ENCODE measurements around the gene KIR2DL1.
"Not testable (repeated sequence)": the region's sequence is repeated elsewhere in the genome, so short reads cannot be mapped to it uniquely, and the experiment has no call there.

Gene KIR2DL1

DNA sequence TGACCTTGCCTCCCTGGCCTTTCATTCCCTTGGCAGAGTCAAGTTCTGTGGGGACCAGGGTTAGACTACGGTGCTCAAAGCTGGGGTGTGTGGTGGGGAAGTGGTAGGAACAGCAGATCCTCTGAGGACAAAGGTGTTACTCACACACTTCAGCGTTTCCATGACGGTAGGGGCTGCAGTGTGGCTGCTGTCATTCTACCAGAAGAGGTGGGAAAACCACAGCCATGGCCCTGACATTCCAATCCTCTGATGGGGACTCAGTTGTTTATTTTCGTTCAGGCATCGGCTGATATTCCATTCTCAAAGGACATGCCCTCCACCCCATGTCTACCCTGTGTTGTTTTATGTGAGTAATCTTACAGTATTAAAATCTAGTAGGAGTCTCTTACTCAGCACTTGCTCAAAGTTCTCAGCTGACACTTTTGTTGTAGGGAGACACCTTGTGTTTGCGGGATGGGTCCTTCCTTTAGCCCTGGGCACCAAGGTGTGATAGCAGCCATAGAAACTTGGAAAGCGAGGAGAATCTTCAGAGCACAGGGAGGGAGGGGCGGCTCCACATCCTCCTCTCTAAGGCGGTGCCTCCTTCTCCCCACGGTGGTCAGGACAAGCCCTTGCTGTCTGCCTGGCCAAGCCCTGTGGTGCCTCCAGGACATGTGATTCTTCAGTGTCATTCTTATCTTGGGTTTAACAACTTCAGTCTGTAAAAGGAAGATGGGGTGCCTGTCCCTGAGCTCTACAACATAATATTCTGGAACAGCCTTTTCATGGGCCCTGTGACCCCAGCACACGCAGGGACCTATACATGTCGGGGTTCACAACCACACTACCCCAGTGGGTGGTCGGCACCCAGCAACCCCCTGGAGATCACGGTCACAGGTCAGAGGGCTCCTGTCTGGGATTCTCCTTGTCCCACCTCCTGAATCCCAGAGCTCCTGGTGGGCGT is 1.7 kb downstream of the KIR2DL1 start:
- DNase-seq (ENCODE audit: low read depth in 2 of 2) = not testable (repeated sequence)

DNA sequence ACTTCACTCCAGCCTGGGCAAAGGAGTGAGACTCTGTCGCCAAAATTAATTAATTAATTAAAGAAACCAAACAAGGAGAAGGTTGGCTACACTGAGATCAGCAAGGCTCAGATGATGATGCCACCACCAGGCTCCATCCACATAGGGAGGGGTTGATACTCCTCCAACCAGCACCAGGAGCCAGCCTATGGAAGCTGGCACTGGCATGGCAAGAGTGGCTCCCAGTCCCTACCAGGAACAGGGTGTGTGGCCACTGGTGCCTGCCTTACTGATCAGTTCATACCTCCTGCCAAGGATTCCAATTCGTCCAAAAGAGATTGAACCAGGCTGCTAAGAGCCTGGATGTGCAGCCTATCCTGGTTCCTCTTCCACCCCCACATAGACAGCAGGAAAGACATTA is 3.1 kb downstream of the KIR2DL1 start:
- not testable (repeated sequence) for DNase-seq (ENCODE audit: low read depth in 2 of 2)

DNA sequence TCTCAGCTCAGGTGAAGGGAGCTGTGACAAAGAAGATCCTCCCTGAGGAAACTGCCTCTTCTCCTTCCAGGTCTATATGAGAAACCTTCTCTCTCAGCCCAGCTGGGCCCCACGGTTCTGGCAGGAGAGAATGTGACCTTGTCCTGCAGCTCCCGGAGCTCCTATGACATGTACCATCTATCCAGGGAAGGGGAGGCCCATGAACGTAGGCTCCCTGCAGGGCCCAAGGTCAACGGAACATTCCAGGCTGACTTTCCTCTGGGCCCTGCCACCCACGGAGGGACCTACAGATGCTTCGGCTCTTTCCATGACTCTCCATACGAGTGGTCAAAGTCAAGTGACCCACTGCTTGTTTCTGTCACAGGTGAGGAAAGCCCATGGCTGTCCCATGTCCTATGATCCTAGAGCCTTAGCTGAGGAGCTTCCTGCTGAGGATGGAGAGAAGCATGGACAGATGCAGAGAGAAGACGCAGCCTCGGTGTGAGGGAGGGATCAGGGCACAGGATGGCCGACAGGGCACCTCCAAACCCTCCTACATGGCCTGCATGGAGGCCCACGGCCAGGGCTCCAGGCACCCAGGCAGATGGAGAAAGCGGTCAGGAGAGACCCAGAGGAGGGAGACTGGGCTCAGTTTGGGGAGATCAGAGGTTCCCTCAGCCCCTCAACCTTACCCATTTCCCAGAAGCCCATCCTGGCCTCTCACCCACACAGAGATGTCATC is 5.7 kb downstream of the KIR2DL1 start:
- not testable (repeated sequence) for DNase-seq (ENCODE audit: low read depth in 2 of 2)

DNA sequence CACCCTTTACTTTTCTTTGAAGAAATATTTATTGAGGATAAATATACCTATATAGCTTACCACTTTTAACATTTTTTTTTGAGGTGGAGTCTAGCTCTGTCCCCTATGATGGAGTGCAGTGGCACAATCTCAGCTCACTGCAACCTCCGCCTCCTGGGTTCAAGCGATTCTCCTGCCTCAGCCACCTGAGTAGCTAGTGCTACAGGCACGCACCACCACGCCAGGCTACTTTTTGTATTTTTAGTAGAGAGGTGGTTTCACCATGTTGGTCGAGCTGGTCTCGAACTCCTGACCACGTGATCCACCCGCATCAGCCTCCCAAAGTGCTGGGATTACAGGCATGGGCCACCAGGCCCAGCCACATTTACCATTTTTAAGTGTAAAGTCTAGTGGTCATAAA is 6.2 kb downstream of the KIR2DL1 start:
- DNase-seq (ENCODE audit: low read depth in 2 of 2) = not testable (repeated sequence)

DNA sequence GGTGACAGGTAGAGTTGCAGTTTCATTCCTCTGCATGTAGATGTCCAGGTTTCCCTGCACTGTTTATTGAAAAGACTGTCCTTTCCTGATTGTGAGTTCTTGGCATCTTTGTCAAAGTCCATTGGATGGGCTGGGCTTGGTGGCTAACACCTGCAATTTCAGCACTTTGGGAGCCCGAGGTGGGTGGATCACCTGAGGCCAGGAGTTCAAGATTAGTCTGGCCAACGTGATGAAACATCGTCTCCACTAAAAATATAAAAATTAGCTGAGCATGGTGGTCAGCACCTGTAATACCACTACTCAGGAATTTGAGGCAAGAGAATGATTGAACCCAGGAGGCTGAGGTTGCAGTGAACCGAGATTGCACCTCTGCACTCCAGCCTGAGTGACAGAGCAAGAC is 8.3 kb downstream of the KIR2DL1 start:
- DNase-seq (ENCODE audit: low read depth in 2 of 2) = not testable (repeated sequence)

DNA sequence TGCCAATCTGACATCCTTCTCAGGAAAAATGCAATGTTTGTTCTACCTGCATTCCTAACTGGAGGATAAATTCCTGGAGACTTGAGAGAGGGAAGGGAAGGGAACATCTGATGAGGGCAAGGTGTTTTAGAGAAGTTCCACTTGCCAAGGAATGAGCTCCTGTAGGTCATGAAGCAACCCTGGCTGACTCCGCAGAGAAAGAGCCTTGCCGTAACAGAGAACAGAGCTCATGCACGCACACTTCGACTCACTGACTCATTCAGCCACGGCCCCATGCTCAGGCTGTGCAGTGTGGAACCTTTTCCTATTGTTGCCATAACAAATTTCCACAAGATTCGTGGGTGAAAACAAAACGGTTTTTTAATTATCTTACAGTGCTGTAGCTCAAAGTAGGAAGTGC is 9.3 kb downstream of the KIR2DL1 start:
- not testable (repeated sequence) for DNase-seq (ENCODE audit: low read depth in 2 of 2)

DNA sequence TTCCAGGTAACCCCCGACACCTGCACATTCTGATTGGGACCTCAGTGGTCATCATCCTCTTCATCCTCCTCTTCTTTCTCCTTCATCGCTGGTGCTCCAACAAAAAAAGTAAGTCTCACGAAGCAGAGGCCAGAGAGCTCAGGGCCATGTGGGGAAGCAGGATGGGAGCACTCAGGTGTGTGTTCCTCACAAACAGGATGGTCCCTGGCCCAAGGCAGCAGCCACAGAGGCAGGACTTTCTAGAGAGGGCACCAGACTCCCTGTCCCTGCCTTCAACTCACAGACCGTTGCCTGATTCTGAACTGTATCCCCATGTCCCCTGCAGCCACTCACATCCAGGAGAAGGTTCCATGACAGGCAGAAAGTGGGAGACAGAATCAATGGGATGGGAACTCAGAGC is 13.3 kb downstream of the KIR2DL1 start:
- DNase-seq (ENCODE audit: low read depth in 2 of 2) = not testable (repeated sequence)

DNA sequence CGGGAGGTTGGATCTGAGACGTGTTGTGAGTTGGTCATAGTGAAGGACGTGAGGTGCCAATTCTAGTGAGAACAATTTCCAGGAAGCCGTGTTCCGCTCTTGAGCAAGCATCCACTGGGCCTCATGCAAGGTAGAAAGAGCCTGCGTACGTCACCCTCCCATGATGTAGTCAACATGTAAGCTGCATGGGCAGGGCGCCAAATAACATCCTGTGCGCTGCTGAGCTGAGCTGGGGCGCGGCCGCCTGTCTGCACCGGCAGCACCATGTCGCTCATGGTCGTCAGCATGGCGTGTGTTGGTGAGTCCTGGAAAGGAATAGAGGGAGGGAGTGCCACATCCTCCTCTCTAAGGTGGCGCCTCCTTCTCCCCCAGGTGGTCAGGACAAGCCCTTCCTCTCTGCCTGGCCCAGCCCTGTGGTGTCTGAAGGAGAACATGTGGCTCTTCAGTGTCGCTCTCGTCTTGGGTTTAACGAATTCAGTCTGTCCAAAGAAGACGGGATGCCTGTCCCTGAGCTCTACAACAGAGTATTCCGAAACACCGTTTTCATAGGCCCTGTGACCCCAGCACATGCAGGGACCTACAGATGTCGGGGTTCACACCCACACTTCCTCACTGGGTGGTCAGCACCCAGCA is 16.6 kb downstream of the KIR2DL1 start:
- DNase-seq (ENCODE audit: low read depth in 2 of 2) = not testable (repeated sequence)

DNA sequence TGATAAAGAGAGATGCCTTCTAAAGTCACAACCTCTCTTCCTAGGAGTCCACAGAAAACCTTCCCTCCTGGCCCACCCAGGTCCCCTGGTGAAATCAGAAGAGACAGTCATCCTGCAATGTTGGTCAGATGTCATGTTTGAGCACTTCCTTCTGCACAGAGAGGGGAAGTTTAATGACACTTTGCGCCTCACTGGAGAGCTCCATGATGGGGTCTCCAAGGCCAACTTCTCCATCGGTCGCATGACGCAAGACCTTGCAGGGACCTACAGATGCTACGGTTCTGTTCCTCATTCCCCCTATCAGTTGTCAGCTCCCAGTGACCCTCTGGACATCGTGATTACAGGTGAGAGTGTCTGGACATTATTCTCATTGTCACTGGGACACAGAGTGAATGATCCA is 18.6 kb downstream of the KIR2DL1 start:
- DNase-seq (ENCODE audit: low read depth in 2 of 2) = not testable (repeated sequence)

DNA sequence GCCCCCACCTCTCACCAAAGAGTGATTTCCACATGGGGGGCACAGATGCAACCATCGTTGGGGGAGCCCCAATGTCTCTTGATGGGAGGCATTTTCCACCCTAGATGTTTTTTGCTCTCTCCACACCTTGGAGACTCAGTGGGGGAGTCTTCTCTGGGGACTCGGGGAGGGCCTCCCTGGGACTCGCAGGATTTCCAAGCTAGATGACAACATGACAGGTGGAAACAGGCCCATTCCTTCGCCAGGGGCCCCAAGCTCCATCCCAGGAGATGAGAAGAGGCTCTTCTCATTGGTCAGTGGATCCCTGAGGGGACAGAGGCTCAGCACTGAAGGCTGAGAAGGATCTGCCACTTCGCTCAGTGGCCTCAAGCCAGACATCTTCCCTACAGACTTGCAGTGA is 21.1 kb downstream of the KIR2DL1 start:
- DNase-seq (ENCODE audit: low read depth in 2 of 2) = no peak

DNA sequence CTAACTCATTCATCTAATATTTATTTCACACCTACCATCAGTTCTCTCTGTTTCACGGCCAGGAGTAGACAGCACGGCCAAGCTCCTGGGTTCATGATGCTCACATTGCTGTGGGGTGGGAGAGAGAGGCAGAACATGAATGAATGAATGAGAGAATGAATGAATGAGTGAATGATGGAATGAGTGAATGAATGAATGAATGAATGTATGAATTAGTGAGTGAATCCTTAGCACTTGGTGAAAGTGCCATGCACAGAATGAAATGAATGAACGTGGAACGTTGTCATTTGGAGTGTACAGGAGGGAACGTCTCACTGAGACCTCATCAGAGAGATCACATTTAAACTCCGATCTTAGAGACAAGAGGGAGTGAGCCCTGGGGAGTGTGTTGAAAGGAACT is 21.9 kb downstream of the KIR2DL1 start:
- no peak for DNase-seq (ENCODE audit: low read depth in 2 of 2)

DNA sequence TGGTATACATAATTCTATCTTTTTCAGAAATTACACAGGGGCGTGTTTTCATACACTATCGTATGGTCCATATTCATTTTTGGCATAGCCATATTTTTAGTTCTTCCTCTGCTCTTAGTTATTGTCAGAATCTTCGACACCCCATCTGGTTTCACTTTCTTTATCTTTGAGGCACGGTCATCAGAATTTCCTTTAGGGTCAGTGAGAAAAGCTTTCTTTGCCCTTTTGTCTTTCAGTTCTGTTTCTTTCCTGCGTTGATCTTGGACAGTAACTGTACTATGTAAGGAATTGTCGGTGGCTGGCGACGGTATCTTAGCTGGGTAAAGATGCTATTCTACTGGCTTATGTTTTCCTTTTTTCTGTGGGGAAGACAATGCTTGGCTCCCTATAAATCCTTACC is 23.2 kb downstream of the KIR2DL1 start:
- no peak for DNase-seq (ENCODE audit: low read depth in 2 of 2)

DNA sequence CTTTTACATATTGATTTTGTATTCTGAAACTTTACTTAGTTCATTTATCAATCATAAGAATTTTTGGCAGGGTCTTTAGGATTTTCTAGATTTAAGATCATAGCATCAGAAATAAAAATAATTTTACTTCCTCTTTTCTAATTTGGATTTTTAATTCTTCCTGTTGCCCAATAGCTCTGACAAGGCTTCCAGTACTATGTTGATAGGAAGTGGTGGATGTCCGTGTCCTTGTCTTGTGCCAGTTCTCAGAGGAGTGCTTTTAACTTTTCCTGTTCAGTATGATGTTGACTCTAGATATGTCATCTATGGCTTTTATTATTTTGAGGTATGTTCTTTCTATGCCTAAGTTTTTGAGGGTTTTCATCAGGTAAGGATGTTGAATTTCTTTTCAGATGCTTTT is 26.2 kb downstream of the KIR2DL1 start:
- DNase-seq (ENCODE audit: low read depth in 2 of 2) = no peak

DNA sequence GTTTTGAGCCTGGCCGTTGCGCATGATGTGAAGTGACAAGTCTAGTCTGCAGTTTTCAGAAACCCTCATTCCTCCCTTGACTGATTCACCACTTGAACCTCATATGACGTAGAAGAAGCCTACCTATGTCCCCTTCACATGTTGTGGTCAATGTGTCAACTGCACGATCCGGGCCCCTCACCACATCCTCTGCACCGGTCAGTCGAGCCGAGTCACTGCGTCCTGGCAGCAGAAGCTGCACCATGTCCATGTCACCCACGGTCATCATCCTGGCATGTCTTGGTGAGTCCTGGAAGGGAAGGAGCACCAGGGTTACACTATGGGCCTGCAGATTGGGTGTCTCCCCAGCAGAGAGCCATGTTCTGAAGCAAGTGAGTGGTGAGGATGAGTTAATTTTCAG is 33.8 kb downstream of the KIR2DL1 start, which contains the start of gene KIR2DL4:
KIR2DL4 (plus strand) TSS at position 201 of the 400 bp plus-strand sequence; CDS start at position 243, 42 bp downstream.
- DNase-seq (ENCODE audit: low read depth in 2 of 2) = no peak

DNA sequence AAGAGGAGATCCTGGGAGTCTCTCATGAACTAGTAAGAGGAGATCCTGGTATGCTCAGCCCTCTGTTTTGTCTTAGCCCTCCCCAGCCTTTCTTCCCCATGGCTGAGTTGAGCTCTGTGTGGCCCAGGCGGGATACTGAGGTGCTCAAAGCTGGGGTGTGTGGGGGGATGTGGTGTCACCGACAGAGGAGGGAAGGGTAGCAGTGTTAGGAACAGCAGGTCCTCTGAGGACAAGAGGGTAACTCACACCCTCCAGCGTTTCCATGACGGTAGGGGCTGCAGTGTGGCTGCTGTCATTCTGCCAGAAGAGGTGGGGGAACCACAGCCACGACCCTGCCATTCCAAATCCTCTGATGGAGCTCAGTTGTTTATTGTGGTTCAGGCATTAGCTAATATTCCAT is 34.5 kb downstream of the KIR2DL1 start:
- no peak for DNase-seq (ENCODE audit: low read depth in 2 of 2)

DNA sequence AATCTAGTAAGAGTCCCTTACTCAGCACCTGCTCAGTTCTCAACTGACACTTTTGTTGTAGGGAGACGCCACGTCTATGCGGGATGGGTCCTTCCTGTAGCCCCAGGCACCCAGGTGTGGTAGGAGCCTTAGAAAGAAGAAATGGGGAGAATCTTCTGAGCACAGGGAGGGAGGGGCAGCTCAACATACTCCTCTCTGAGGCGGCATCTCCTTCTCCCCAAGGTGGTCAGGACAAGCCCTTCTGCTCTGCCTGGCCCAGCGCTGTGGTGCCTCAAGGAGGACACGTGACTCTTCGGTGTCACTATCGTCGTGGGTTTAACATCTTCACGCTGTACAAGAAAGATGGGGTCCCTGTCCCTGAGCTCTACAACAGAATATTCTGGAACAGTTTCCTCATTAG is 35.0 kb downstream of the KIR2DL1 start:
- no peak for DNase-seq (ENCODE audit: low read depth in 2 of 2)

DNA sequence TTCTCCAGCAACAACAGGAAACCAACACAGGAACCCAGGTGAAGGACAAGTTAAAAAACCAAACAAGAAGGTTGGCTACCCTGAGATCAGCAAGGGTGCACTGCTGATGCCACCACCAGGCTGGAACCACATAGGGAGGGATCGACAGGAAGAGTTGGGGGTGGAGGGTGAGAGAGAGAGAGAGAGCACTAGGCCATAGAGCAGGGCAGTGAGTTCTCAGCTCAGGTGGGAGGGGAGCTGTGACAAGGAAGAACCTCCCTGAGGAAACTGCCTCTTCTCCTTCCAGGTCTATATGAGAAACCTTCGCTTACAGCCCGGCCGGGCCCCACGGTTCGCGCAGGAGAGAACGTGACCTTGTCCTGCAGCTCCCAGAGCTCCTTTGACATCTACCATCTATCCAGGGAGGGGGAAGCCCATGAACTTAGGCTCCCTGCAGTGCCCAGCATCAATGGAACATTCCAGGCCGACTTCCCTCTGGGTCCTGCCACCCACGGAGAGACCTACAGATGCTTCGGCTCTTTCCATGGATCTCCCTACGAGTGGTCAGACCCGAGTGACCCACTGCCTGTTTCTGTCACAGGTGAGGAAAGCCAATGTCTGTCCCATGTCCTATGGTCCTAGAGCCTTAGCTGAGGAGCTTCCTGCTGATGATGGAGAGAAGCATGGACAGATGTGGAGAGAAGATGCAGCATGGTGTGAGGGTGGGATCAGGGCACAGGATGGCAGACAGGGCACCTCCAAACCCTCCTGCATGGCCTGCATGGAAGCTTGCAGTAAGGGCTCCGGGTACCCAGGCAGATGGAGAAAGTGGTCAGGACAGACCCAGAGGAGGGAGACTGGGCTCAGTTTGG is 36.3 kb downstream of the KIR2DL1 start:
- no peak for DNase-seq (ENCODE audit: low read depth in 2 of 2)

DNA sequence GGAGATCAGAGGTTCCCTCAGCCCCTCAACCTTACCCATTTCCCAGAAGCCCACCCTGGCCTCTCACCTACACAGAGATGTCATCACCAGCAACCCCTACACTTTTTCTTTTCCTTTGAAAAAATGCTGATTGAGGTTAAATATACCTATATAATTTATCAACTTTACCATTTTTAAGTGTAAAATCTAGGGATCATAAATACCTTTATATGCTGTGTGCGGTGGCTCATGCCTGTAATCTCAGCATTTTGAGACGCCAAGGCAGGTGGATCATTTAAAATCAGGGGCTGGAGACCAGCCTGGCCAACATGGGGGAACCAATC is 36.9 kb downstream of the KIR2DL1 start:
- DNase-seq (ENCODE audit: low read depth in 2 of 2) = no peak

DNA sequence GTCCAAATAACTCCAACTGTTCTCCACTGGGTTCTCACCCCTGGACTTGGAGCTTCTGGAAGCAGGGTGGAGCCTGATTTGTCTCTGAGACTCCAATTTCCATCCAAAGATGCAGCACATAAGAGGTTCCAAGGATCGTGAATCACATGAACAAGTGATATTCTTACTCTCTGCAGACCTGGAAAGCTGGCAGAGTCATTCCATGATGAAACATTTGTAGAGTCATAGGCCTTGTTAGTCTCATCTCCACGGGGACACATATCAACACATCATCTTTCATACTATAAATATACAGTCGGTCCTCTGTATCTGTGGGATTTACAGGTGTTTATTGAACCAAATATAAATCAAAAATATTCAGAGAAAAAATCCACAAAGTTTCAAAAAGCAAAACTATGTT is 45.0 kb downstream of the KIR2DL1 start:
- not testable (repeated sequence) for DNase-seq (ENCODE audit: low read depth in 2 of 2)

DNA sequence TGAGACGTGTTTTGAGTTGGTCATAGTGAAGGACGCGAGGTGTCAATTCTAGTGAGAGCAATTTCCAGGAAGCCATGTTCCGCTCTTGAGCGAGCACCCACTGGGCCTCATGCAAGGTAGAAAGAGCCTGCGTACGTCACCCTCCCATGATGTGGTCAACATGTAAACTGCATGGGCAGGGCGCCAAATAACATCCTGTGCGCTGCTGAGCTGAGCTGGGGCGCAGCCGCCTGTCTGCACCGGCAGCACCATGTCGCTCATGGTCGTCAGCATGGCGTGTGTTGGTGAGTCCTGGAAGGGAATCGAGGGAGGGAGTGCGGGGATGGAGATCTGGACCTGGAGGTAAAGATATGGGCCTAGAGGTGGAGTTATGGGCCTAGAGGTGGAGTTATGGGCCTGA is 46.7 kb downstream of the KIR2DL1 start, which contains the start of gene KIR3DL1:
KIR3DL1 (plus strand) TSS at position 218 of the 400 bp plus-strand sequence.
- DNase-seq (ENCODE audit: low read depth in 2 of 2) = not testable (repeated sequence)

All from activated CD4-positive, alpha-beta T cell treated with anti-CD3 and anti-CD28 coated beads for 24 hours (primary cell).